Measurements from ENCODE around the gene AZI2.

Gene AZI2

GRCh38 chr3:28287046-28287445 is 61.6 kb downstream of the AZI2 start:
- Mint-ChIP-seq H3K27me3 (ENCODE audit: low read depth) (no peaks in the 10 kb centered on the region), H3K27ac (no peak overlapping the region), H3K4me3 (no peak overlapping the region), H3K4me1 (ENCODE audit: low read depth) (peaks cover 4% of the 10 kb centered on the region), H3K9me3 (no peaks in the 10 kb centered on the region), H3K36me3 (ENCODE audit: low read depth) (peaks cover 7% of the 10 kb centered on the region)

GRCh38 chr3:28286595-28286994 is 62.0 kb downstream of the AZI2 start:
- H3K36me3 Mint-ChIP-seq (ENCODE audit: low read depth), result peaks cover 6% of the 10 kb centered on the region
- no peaks in the 10 kb centered on the region for H3K9me3 Mint-ChIP-seq
- no peak overlapping the region for H3K4me3 Mint-ChIP-seq
- H3K27ac Mint-ChIP-seq, result no peak overlapping the region
- no peaks in the 10 kb centered on the region for H3K27me3 Mint-ChIP-seq (ENCODE audit: low read depth)
- H3K4me1 Mint-ChIP-seq (ENCODE audit: low read depth), result peaks cover 4% of the 10 kb centered on the region

- Mint-ChIP-seq H3K4me3 (no peak overlapping the region), H3K27ac (no peak overlapping the region), H3K27me3 (ENCODE audit: low read depth) (no peaks in the 10 kb centered on the region), H3K9me3 (no peaks in the 10 kb centered on the region), H3K36me3 (ENCODE audit: low read depth) (peaks cover 4% of the 10 kb centered on the region), H3K4me1 (ENCODE audit: low read depth) (no peaks in the 10 kb centered on the region)
These were observed 67.8 kb downstream of the AZI2 start for GRCh38 chr3:28280781-28281180.

GRCh38 chr3:28279770-28280169 is 68.9 kb downstream of the AZI2 start:
- Mint-ChIP-seq H3K4me3 (no peak overlapping the region), H3K9me3 (peaks cover 7% of the 10 kb centered on the region), H3K27me3 (ENCODE audit: low read depth) (no peaks in the 10 kb centered on the region), H3K4me1 (ENCODE audit: low read depth) (no peaks in the 10 kb centered on the region), H3K27ac (no peak overlapping the region), H3K36me3 (ENCODE audit: low read depth) (peaks cover 12% of the 10 kb centered on the region)

GRCh38 chr3:28278918-28279317 is 69.7 kb downstream of the AZI2 start:
- H3K27ac Mint-ChIP-seq, result no peak overlapping the region
- no peak overlapping the region for H3K4me3 Mint-ChIP-seq
- peaks cover 14% of the 10 kb centered on the region for H3K9me3 Mint-ChIP-seq
- peaks cover 18% of the 10 kb centered on the region for H3K36me3 Mint-ChIP-seq (ENCODE audit: low read depth)
- no peaks in the 10 kb centered on the region for H3K27me3 Mint-ChIP-seq (ENCODE audit: low read depth)
- H3K4me1 Mint-ChIP-seq (ENCODE audit: low read depth), result no peaks in the 10 kb centered on the region

- Mint-ChIP-seq H3K36me3 (ENCODE audit: low read depth) (peaks cover 58% of the 10 kb centered on the region), H3K4me1 (ENCODE audit: low read depth) (peaks cover 5% of the 10 kb centered on the region), H3K9me3 (peaks cover 42% of the 10 kb centered on the region), H3K27ac (no peak overlapping the region), H3K4me3 (no peak overlapping the region), H3K27me3 (ENCODE audit: low read depth) (no peaks in the 10 kb centered on the region)
These were observed 74.8 kb downstream of the AZI2 start for GRCh38 chr3:28273837-28274236.
